Mesendoderm (in vitro differentiated cells): ENCODE measurements around the gene STOML1.

Experiments
- DNase-seq: peaks from one replicate; pipeline ENCODE4 v3.0.0; 2013
- H2AK5ac ChIP-seq: 2 replicates; pipeline ENCODE4 v1.6.1; 2013; ENCODE audit warnings: low read length, inconsistent platforms
- H2BK120ac ChIP-seq: 2 replicates; pipeline ENCODE4 v1.6.1; 2013; ENCODE audit warnings: low read depth, mild to moderate bottlenecking, low read length, moderate library complexity, mixed read lengths
- H2BK15ac ChIP-seq: replicated peaks from 2 replicates; pipeline ENCODE4 v1.6.1; 2013; ENCODE audit warnings: low read depth, mild to moderate bottlenecking, moderate library complexity
- H2BK5ac ChIP-seq: 2 replicates; pipeline ENCODE4 v1.6.1; 2013; ENCODE audit warnings: low read length, inconsistent platforms
- H3K18ac ChIP-seq: 2 replicates; pipeline ENCODE4 v1.6.1; 2013; ENCODE audit warnings: mild to moderate bottlenecking, low read length, mixed read lengths
- H3K23ac ChIP-seq: one replicate; pipeline ENCODE4 v1.6.1; 2013; ENCODE audit warnings: low read length
- H3K27ac ChIP-seq: 2 replicates; pipeline ENCODE4 v1.5.1; 2013; ENCODE audit warnings: low read depth, mild to moderate bottlenecking, inconsistent platforms, low read length, moderate library complexity
- H3K27me3 ChIP-seq: 2 replicates; pipeline ENCODE4 v1.6.1; 2013; ENCODE audit warnings: low read length, control low read depth, mild to moderate bottlenecking, inconsistent platforms; ENCODE audit not compliant: insufficient read depth, poor library complexity
- H3K36me3 ChIP-seq: 2 replicates; pipeline ENCODE4 v1.6.1; 2013; ENCODE audit warnings: low read length, inconsistent platforms; ENCODE audit not compliant: control insufficient read depth, insufficient read depth
- H3K4ac ChIP-seq: one replicate; pipeline ENCODE4 v1.6.1; 2013; ENCODE audit warnings: low read depth, mild to moderate bottlenecking, low read length, moderate library complexity
- H3K4me1 ChIP-seq: 2 replicates; pipeline ENCODE4 v1.6.1; 2013; ENCODE audit warnings: low read depth, low read length, inconsistent platforms; ENCODE audit not compliant: control insufficient read depth
- H3K4me2 ChIP-seq: 2 replicates; pipeline ENCODE4 v1.6.1; 2013; ENCODE audit warnings: low read length
- H3K4me3 ChIP-seq: 2 replicates; pipeline ENCODE4 v1.5.1; 2013; ENCODE audit warnings: mild to moderate bottlenecking, low read length
- H3K56ac ChIP-seq: one replicate; pipeline ENCODE4 v1.6.1; 2013; ENCODE audit warnings: low read length
- H3K79me1 ChIP-seq: 2 replicates; pipeline ENCODE4 v1.6.1; 2013; ENCODE audit warnings: low read length, inconsistent platforms
- H3K79me2 ChIP-seq: 2 replicates; pipeline ENCODE4 v1.6.1; 2013; ENCODE audit warnings: mild to moderate bottlenecking, low read length; ENCODE audit not compliant: control insufficient read depth, insufficient read depth
- H3K9ac ChIP-seq: 2 replicates; pipeline ENCODE4 v1.6.1; 2013; ENCODE audit warnings: low read length, inconsistent platforms
- H4K5ac ChIP-seq: one replicate; pipeline ENCODE4 v1.6.1; 2013; ENCODE audit warnings: low read length
- H4K8ac ChIP-seq: one replicate; pipeline ENCODE4 v1.6.1; 2013; ENCODE audit warnings: low read depth, mild to moderate bottlenecking, control low read depth, low read length, moderate library complexity
- WGBS: extraction: QIAGEN DNeasy Blood & Tissue Kit; methylation state at CpG from one replicate; pipeline ENCODE4 v1.1.7; 2013; ENCODE audit warnings: low lambda C conversion rate, missing lambda C conversion rate; ENCODE audit not compliant: insufficient coverage; ENCODE audit errors: extremely low coverage; 5-methylcytosine and 5-hydroxymethylcytosine counted together

The STOML1 gene

DNA sequence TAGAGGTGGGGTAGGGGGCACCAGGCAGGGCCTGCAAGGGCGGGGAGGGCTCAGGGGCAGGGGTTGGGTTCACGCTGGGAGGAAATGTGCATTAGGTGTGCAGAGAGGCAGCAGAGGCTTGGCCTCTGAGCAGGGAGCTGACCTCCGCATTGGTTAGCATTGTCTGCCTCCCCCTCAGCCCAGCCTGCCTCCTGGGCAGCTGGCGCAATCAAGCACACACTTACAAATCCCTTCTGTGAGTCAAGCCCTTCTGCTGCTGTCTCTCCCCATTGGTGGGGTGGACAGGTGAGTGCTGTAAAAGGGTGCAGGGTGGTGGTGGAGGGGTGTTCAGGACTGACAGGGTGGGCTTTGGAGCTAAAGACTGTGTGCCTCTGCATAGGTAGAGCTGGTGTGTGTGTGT, 56.5 kb downstream of the STOML1 start:
- no peak for DNase-seq
- Histone ChIP-seq H3K36me3 (no peaks in the 10 kb centered on the region), H3K9ac (no peak overlapping the region), H3K23ac (no peak overlapping the region), H2BK15ac (no peak overlapping the region), H2AK5ac (no peak overlapping the region), H3K4me2 (no peak overlapping the region), H3K4ac (no peak overlapping the region), H3K56ac (no peak overlapping the region), H2BK120ac (no peak overlapping the region), H3K18ac (no peak overlapping the region), H4K8ac (no peak overlapping the region), H4K5ac (no peak overlapping the region), H3K79me1 (no peaks in the 10 kb centered on the region), H2BK5ac (no peak overlapping the region), H3K4me1 (no peaks in the 10 kb centered on the region), H3K4me3 (no peak overlapping the region), H3K27me3 (no peaks in the 10 kb centered on the region), H3K27ac (no peak overlapping the region), H3K79me2 (no peaks in the 10 kb centered on the region)
- no CpG with 5 or more reads among the region's 4 CpGs for WGBS

DNA sequence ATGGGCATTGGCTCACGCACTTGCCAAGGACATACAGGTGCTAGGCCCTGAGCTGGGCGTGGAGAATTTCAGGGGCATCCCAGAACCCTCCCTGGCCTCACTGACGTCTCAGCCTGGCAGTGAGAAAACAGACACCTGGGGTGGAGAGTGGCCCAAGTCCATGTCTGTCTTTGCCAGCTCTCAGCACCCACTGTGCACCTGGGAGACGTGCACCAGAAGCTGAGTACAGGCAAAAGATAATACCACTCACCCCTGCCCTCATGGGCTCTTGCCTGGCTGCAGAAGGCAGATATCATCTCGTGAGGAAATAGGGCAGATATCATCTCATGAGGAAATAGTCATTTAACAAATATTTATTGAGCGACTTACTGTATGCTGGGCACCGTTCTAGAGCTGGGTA, 57.8 kb downstream of the STOML1 start:
- Histone ChIP-seq H3K36me3 (no peaks in the 10 kb centered on the region), H2AK5ac (no peak overlapping the region), H3K4me1 (no peaks in the 10 kb centered on the region), H3K79me1 (no peaks in the 10 kb centered on the region), H3K4ac (no peak overlapping the region), H2BK15ac (no peak overlapping the region), H3K79me2 (no peaks in the 10 kb centered on the region), H4K5ac (no peak overlapping the region), H4K8ac (no peak overlapping the region), H2BK120ac (no peak overlapping the region), H3K56ac (no peak overlapping the region), H3K4me3 (no peak overlapping the region), H3K18ac (no peak overlapping the region), H3K4me2 (no peak overlapping the region), H3K27me3 (no peaks in the 10 kb centered on the region), H2BK5ac (no peak overlapping the region), H3K23ac (no peak overlapping the region), H3K27ac (no peak overlapping the region), H3K9ac (no peak overlapping the region)
- DNase-seq, result no peak
- WGBS, result no CpG with 5 or more reads among the region's 7 CpGs

DNA sequence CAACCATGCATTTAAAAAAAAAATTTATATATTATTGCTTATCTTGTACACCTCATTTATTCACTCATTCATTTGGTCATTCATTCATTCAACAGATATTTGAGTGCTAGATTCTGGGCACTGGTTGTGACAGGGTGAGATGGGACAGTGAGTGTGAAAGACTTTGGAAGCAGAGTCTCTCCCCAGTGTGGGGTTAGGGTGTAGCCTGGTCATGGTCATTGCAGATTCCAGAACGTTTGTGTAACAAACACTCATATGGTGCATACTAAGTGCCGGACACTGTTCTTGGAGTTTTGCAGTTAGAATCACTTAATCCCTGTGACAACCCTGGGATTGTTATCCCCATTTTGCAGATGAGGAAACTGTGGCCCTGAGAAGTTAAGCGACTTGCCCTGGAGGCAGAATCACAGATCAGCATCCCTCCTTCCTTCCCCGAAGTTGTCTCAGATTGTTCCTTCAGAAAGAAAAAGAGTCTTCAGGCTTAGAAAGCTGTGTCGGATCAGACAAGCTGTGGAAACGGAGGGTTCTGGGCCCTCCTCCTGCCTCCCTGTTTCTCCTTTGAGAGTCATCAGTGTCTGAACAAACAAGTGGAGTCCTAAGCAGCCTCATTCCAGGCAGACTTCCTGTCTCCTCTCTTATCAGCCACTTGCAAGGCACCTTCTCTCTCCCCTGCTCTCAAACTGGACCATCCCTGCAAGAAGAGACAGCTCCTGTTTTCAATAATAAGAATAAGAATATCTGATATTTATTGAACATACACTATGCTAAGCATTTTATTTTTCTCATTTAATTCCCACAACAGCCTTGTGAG, 59.5 kb downstream of the STOML1 start:
- no peaks in the 10 kb centered on the region for H3K79me2 ChIP-seq
- no peak overlapping the region for H3K23ac ChIP-seq
- no peak for DNase-seq
- H3K4me3 ChIP-seq, result no peak overlapping the region
- no peak overlapping the region for H3K27ac ChIP-seq
- H3K56ac ChIP-seq, result no peak overlapping the region
- no peaks in the 10 kb centered on the region for H3K27me3 ChIP-seq
- H3K18ac ChIP-seq, result no peak overlapping the region
- H3K9ac ChIP-seq, result no peak overlapping the region
- no peak overlapping the region for H2BK15ac ChIP-seq
- H2BK120ac ChIP-seq, result no peak overlapping the region
- no peak overlapping the region for H3K4me2 ChIP-seq
- H4K5ac ChIP-seq, result no peak overlapping the region
- H3K4ac ChIP-seq, result no peak overlapping the region
- no peak overlapping the region for H2AK5ac ChIP-seq
- no CpG with 5 or more reads among the region's 6 CpGs for WGBS
- H2BK5ac ChIP-seq, result no peak overlapping the region
- no peaks in the 10 kb centered on the region for H3K36me3 ChIP-seq
- H4K8ac ChIP-seq, result no peak overlapping the region
- no peaks in the 10 kb centered on the region for H3K79me1 ChIP-seq
- H3K4me1 ChIP-seq, result no peaks in the 10 kb centered on the region

DNA sequence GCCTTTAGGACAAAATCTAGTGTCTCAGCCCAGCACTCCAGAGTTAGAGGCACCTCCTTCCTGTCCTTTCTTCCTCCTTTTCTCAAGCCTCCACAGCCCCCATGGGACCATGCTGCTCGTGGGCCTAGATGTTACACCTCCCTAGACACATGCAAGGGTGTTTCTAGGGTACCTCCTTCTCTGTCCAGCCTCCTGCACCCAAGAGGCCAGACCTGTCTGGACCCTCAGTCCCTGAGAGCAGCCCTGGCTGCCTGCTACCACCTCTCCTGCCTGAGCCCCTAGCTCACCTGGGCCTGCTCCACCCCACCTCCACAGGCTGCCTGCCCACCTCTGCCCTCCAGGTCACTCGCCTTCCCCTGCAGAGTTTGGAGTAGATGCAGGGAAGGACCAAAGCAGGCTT, 60.7 kb downstream of the STOML1 start:
- Histone ChIP-seq H3K79me2 (no peaks in the 10 kb centered on the region), H2AK5ac (no peak overlapping the region), H2BK120ac (no peak overlapping the region), H3K27me3 (no peaks in the 10 kb centered on the region), H4K5ac (no peak overlapping the region), H3K4me1 (no peaks in the 10 kb centered on the region), H4K8ac (no peak overlapping the region), H3K18ac (no peak overlapping the region), H3K36me3 (no peaks in the 10 kb centered on the region), H3K9ac (no peak overlapping the region), H3K4me3 (no peak overlapping the region), H3K4me2 (no peak overlapping the region), H3K4ac (no peak overlapping the region), H3K23ac (no peak overlapping the region), H3K79me1 (no peaks in the 10 kb centered on the region), H2BK15ac (no peak overlapping the region), H3K27ac (no peak overlapping the region), H3K56ac (no peak overlapping the region), H2BK5ac (no peak overlapping the region)
- DNase-seq, result no peak
- no CpG with 5 or more reads among the region's 2 CpGs for WGBS

DNA sequence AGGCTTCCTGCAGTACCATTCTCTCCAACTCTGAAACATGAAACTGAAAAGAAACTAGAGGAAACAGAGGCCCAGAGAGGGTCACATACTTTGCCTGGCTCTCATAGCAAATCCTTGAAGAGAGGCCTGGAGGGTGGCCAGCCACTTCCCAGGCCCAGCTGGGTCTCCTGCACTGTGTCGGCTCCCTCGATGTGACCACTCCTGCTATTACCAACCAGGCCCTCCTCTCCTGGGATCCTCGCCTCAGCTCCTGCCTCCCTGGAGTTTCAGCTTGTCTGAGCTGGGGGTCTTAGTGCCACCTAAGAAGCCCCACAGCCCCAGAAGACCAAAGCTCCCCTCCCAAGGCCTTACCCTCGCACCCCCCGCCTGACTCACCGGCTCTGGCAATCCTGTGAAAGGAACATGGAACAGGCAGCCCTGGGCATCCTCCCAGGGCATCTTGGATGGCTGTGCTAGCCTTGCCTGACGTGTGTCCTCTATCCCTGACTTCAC, 61.3 kb downstream of the STOML1 start:
- Histone ChIP-seq H3K79me2 (no peaks in the 10 kb centered on the region), H3K27ac (no peak overlapping the region), H4K8ac (no peak overlapping the region), H3K36me3 (no peaks in the 10 kb centered on the region), H3K18ac (no peak overlapping the region), H2AK5ac (no peak overlapping the region), H2BK120ac (no peak overlapping the region), H3K4me1 (peaks cover 2% of the 10 kb centered on the region), H3K4ac (no peak overlapping the region), H3K9ac (no peak overlapping the region), H2BK5ac (no peak overlapping the region), H3K79me1 (no peaks in the 10 kb centered on the region), H3K23ac (no peak overlapping the region), H4K5ac (no peak overlapping the region), H3K4me3 (no peak overlapping the region), H3K56ac (no peak overlapping the region), H3K27me3 (no peaks in the 10 kb centered on the region), H2BK15ac (no peak overlapping the region), H3K4me2 (no peak overlapping the region)
- no CpG with 5 or more reads among the region's 7 CpGs for WGBS
- no peak for DNase-seq

DNA sequence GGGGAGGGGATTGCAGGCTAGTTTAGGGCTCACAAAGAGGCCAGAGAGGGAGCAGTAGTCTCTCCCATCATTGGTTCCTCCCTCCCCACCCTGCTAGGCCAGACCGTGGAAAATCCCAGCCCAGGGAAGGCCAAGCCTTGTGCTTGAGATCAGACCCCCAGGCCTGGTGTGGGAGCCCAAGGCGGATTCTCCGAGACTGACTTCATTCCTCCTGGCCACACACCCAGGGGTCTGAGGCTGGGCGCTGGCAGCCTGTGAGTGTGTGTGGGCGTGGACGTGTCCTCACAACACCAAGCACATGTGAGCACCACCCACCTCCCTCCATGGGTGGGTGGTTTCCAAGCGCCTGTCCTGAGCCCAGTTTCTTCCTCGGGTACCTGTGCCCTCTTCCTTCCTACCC, 61.7 kb downstream of the STOML1 start:
- no peak for DNase-seq
- Histone ChIP-seq H2AK5ac (no peak overlapping the region), H4K5ac (no peak overlapping the region), H3K4ac (no peak overlapping the region), H3K56ac (no peak overlapping the region), H3K9ac (no peak overlapping the region), H3K18ac (no peak overlapping the region), H3K79me1 (no peaks in the 10 kb centered on the region), H3K79me2 (no peaks in the 10 kb centered on the region), H2BK15ac (no peak overlapping the region), H3K23ac (no peak overlapping the region), H3K4me3 (no peak overlapping the region), H3K27me3 (no peaks in the 10 kb centered on the region), H3K4me2 (no peak overlapping the region), H2BK5ac (no peak overlapping the region), H3K27ac (no peak overlapping the region), H3K4me1 (peaks cover 2% of the 10 kb centered on the region), H2BK120ac (no peak overlapping the region), H3K36me3 (no peaks in the 10 kb centered on the region), H4K8ac (no peak overlapping the region)
- no CpG with 5 or more reads among the region's 8 CpGs for WGBS
